ENCODE data around the gene ANK2.

ANK2 gene

GRCh38 chr4:113144091-113144490 lies 94.6 kb downstream of the ANK2 start:
- no peak for TF ChIP-seq EZH2phosphoT487 (IDR thresholded peaks at IDR 0.05; ENCODE audit: borderline replicate concordance)
- TF ChIP-seq CTCF (conservative IDR thresholded peaks at IDR 0.05; ENCODE audit: low read length), result no peak
- no peak overlapping the region for H2AFZ ChIP-seq (ENCODE audit: low read length)
- no peaks in the 10 kb centered on the region for H3K4me1 ChIP-seq (ENCODE audit: insufficient read depth, low read length, poor library complexity, severe bottlenecking)
- H3K36me3 ChIP-seq (ENCODE audit: insufficient read depth, low read length), result no peaks in the 10 kb centered on the region
- no peaks in the 10 kb centered on the region for H3K9me3 ChIP-seq (ENCODE audit: insufficient read depth, low read depth, low read length)
- H4K20me1 ChIP-seq (ENCODE audit: insufficient read depth, low read length, poor library complexity, severe bottlenecking), result no peaks in the 10 kb centered on the region
- H3K9me2 ChIP-seq (replicated peaks; ENCODE audit: low read depth, low read length), result no peaks in the 10 kb centered on the region
- no peaks in the 10 kb centered on the region for H3F3A ChIP-seq (ENCODE audit: low read depth)
- no peaks in the 10 kb centered on the region for H3K27me3 ChIP-seq (ENCODE audit: insufficient read depth, low read length, poor library complexity, severe bottlenecking)
- no peak overlapping the region for H3K4me2 ChIP-seq (ENCODE audit: low read depth, low read length, poor library complexity, severe bottlenecking)
- H3K9ac ChIP-seq (ENCODE audit: low read depth, low read length, poor library complexity, severe bottlenecking), result no peak overlapping the region
- no peak overlapping the region for H3K4me3 ChIP-seq (ENCODE audit: low read length, poor library complexity, severe bottlenecking)
- H3K79me2 ChIP-seq (ENCODE audit: insufficient read depth, low read length), result no peaks in the 10 kb centered on the region

DNA sequence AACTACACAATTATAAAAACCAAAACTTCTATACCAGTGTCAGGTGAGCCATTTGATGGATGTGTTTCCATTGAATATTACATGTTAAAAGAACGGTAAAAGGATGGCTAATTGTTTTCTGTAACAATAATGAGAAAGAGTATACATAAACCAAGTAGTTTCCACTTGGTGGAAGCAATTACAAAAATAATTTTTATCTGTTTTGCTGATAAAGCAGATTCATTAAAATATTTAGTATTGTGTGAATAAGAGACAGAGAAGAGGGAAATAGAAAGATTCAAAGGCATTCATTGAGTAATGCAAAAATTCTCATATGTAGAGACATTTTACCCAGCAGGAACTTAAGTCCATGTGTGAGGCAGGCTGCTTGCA lies 95.7 kb downstream of the ANK2 start:
- Histone ChIP-seq H3K4me2 (ENCODE audit: low read depth, low read length, poor library complexity, severe bottlenecking) (no peak overlapping the region), H3K9ac (ENCODE audit: low read depth, low read length, poor library complexity, severe bottlenecking) (no peak overlapping the region), H2AFZ (ENCODE audit: low read length) (peak overlapping the region; percentile 39), H3K9me3 (ENCODE audit: insufficient read depth, low read depth, low read length) (no peaks in the 10 kb centered on the region), H3K4me3 (ENCODE audit: low read length, poor library complexity, severe bottlenecking) (no peak overlapping the region), H3K27me3 (ENCODE audit: insufficient read depth, low read length, poor library complexity, severe bottlenecking) (no peaks in the 10 kb centered on the region), H3K36me3 (ENCODE audit: insufficient read depth, low read length) (no peaks in the 10 kb centered on the region), H3K4me1 (ENCODE audit: insufficient read depth, low read length, poor library complexity, severe bottlenecking) (no peaks in the 10 kb centered on the region), H3F3A (ENCODE audit: low read depth) (no peaks in the 10 kb centered on the region), H3K9me2 (replicated peaks; ENCODE audit: low read depth, low read length) (no peaks in the 10 kb centered on the region), H3K79me2 (ENCODE audit: insufficient read depth, low read length) (no peaks in the 10 kb centered on the region), H4K20me1 (ENCODE audit: insufficient read depth, low read length, poor library complexity, severe bottlenecking) (no peaks in the 10 kb centered on the region)
- no peak for TF ChIP-seq CTCF (conservative IDR thresholded peaks at IDR 0.05; ENCODE audit: low read length)
- TF ChIP-seq EZH2phosphoT487 (IDR thresholded peaks at IDR 0.05; ENCODE audit: borderline replicate concordance), result no peak

- no peak overlapping the region for H3K4me3 ChIP-seq (ENCODE audit: low read length, poor library complexity, severe bottlenecking)
These were observed 96.3 kb downstream of the ANK2 start for GRCh38 chr4:113145519-113146291.

More at GRCh38 chr4:113145519-113146291, 96.3 kb downstream of the ANK2 start:
- no peaks in the 10 kb centered on the region for H3K9me3 ChIP-seq (ENCODE audit: insufficient read depth, low read depth, low read length)
- no peaks in the 10 kb centered on the region for H3F3A ChIP-seq (ENCODE audit: low read depth)
- TF ChIP-seq EZH2phosphoT487 (IDR thresholded peaks at IDR 0.05; ENCODE audit: borderline replicate concordance), result no peak
- TF ChIP-seq CTCF (conservative IDR thresholded peaks at IDR 0.05; ENCODE audit: low read length), result no peak
- H3K9me2 ChIP-seq (replicated peaks; ENCODE audit: low read depth, low read length), result no peaks in the 10 kb centered on the region
- H3K4me2 ChIP-seq (ENCODE audit: low read depth, low read length, poor library complexity, severe bottlenecking), result no peak overlapping the region
- peak overlapping the region; percentile 39 for H2AFZ ChIP-seq (ENCODE audit: low read length)
- H3K9ac ChIP-seq (ENCODE audit: low read depth, low read length, poor library complexity, severe bottlenecking), result no peak overlapping the region
- no peaks in the 10 kb centered on the region for H3K27me3 ChIP-seq (ENCODE audit: insufficient read depth, low read length, poor library complexity, severe bottlenecking)
- no peaks in the 10 kb centered on the region for H3K36me3 ChIP-seq (ENCODE audit: insufficient read depth, low read length)
- H4K20me1 ChIP-seq (ENCODE audit: insufficient read depth, low read length, poor library complexity, severe bottlenecking), result no peaks in the 10 kb centered on the region
- no peaks in the 10 kb centered on the region for H3K79me2 ChIP-seq (ENCODE audit: insufficient read depth, low read length)
- no peaks in the 10 kb centered on the region for H3K4me1 ChIP-seq (ENCODE audit: insufficient read depth, low read length, poor library complexity, severe bottlenecking)

All from Loucy (cell line).